Endothelial cell of umbilical vein (primary cell): ENCODE results near the gene SVEP1. TPM values are rescaled to one million over a fixed set of nuclear protein-coding genes. Genes with fewer than 3 reads are reported as not detected.

Source experiments
- BruUV-seq: library from RNA; stranded (reverse); fragments of 400-500 nt; replicated peaks from 2 replicates; lab custom pipeline; 2021; lab: Mats Ljungman, UMichigan
- CTCF ChIA-PET: fragments of 300-600, 350-600 bp; sonication (Branson Sonifier 250); formaldehyde crosslinking; loops from one replicate; lab custom pipeline; 2021; ENCODE audit warnings: antibody characterized with exemption, inconsistent platforms; lab: Charles Lee
- POLR2A ChIA-PET: fragments of 300-600, 350-600 bp; sonication (Branson Sonifier 250); formaldehyde crosslinking; loops from one replicate; lab custom pipeline; 2021; ENCODE audit warnings: antibody characterized with exemption, inconsistent platforms; lab: Charles Lee
- DNase-seq: peaks from one replicate; pipeline ENCODE4 v3.0.0-alpha.2; 2011; ENCODE audit warnings: low read depth, low spot score
- FAIRE-seq: peaks from 2 replicates; lab custom pipeline; 2011; peaks lifted over from hg19 to GRCh38; lab: Jason Lieb, UNC
- H2AFZ ChIP-seq: 2 replicates; pipeline ENCODE4 v1.6.0; 2012; ENCODE audit warnings: low read depth, low read length, control low read depth, inconsistent platforms
- H3K27ac ChIP-seq: 2 replicates; pipeline ENCODE4 v1.5.1; 2011; ENCODE audit warnings: low read depth, mild to moderate bottlenecking, control low read depth, low read length, moderate library complexity; ENCODE audit not compliant: insufficient read depth
- H3K27me3 ChIP-seq, 2 experiments: 2 replicates each; pipeline versions ENCODE4 v1.6.0 to v1.6.1; 2011; ENCODE audit warnings: low read length in 2 of 2, mixed read lengths in 1 of 2; ENCODE audit not compliant: control insufficient read depth in 2 of 2, insufficient read depth in 2 of 2
- H3K36me3 ChIP-seq, 2 experiments: 2 replicates in 1 of 2; 3 replicates in 1 of 2; pipeline ENCODE4 v1.5.1; 2011; ENCODE audit warnings: low read length in 2 of 2, mild to moderate bottlenecking in 1 of 2, moderate library complexity in 1 of 2; ENCODE audit not compliant: control insufficient read depth in 2 of 2, insufficient read depth in 2 of 2; ENCODE audit errors: extremely low read depth in 1 of 2
- H3K4me1 ChIP-seq: 3 replicates; pipeline ENCODE4 v1.5.1; 2011; ENCODE audit warnings: mild to moderate bottlenecking, low read length; ENCODE audit not compliant: control insufficient read depth, insufficient read depth; ENCODE audit errors: extremely low read depth
- H3K4me2 ChIP-seq: 2 replicates; pipeline ENCODE4 v1.6.1; 2011; ENCODE audit warnings: low read length, control low read depth, mixed read lengths; ENCODE audit not compliant: insufficient read depth
- H3K4me3 ChIP-seq, 3 experiments: fragments of 200-600 bp in 1 of 3; sonication (generic), shearing (Covaris generic) in 1 of 3; replicated peaks in 1 of 3; 2 replicates each; pipeline ENCODE4 v1.5.1; 2011 to 2016; ENCODE audit warnings: control low read depth in 3 of 3, low read length in 3 of 3, mild to moderate bottlenecking in 2 of 3, inconsistent platforms in 1 of 3, low read depth in 1 of 3, moderate library complexity in 1 of 3; ENCODE audit not compliant: insufficient read depth in 1 of 3
- H3K79me2 ChIP-seq: 2 replicates; pipeline ENCODE4 v1.6.0; 2012; ENCODE audit warnings: low read length, inconsistent platforms; ENCODE audit not compliant: control insufficient read depth, insufficient read depth
- H3K9ac ChIP-seq: replicated peaks from 2 replicates; pipeline ENCODE3; 2011; ENCODE audit warnings: low read length, control low read depth; ENCODE audit not compliant: insufficient read depth; ENCODE audit errors: extremely low read depth
- H3K9me1 ChIP-seq: replicated peaks from 3 replicates; pipeline ENCODE4 v1.6.0; 2011; ENCODE audit warnings: mild to moderate bottlenecking, low read length; ENCODE audit not compliant: control insufficient read depth, insufficient read depth; ENCODE audit errors: extremely low read depth
- H3K9me3 ChIP-seq: replicated peaks from 2 replicates; pipeline ENCODE4 v1.5.1; 2012; ENCODE audit warnings: low read length, inconsistent platforms; ENCODE audit not compliant: control insufficient read depth, insufficient read depth
- H4K20me1 ChIP-seq: replicated peaks from 2 replicates; pipeline ENCODE3; 2011; ENCODE audit warnings: mild to moderate bottlenecking, low read length; ENCODE audit not compliant: control insufficient read depth, insufficient read depth; ENCODE audit errors: extremely low read depth
- FOS ChIP-seq: IDR thresholded peaks from 2 replicates; pipeline ENCODE4 v1.6.1; 2011; ENCODE audit warnings: mild to moderate bottlenecking, low read length, moderate library complexity, borderline replicate concordance; ENCODE audit not compliant: insufficient read depth
- GATA2 ChIP-seq: IDR thresholded peaks from 2 replicates; pipeline ENCODE4 v1.7.0; 2011; ENCODE audit warnings: low read depth, mild to moderate bottlenecking, moderate library complexity, mixed read lengths, low read length; ENCODE audit not compliant: insufficient read length, insufficient read depth
- JUN ChIP-seq: IDR thresholded peaks from 2 replicates; pipeline ENCODE4 v1.6.1; 2011; ENCODE audit warnings: borderline replicate concordance, low read depth; ENCODE audit not compliant: insufficient read length, insufficient read depth
- MYC ChIP-seq: IDR thresholded peaks from one replicate; pipeline ENCODE4 v1.6.1; 2011; ENCODE audit warnings: mild to moderate bottlenecking, low read depth, low read length
- POLR2A ChIP-seq: IDR thresholded peaks from 2 replicates; pipeline ENCODE4 v1.6.1; 2012; ENCODE audit warnings: low read depth, mild to moderate bottlenecking, control low read depth, low read length
- POLR2AphosphoS5 ChIP-seq: IDR thresholded peaks from 2 replicates; pipeline ENCODE4 v1.6.1; 2012; ENCODE audit warnings: low read depth, mild to moderate bottlenecking, control low read depth, low read length, moderate library complexity; ENCODE audit not compliant: insufficient read depth
- dilution Hi-C: fragments of 300-500 bp; cut with MboI; formaldehyde crosslinking; loops from one replicate; pipeline ENCODE4 v1.15.0; 2019; ENCODE audit warnings: low sequenced_read_pairs; ENCODE audit not compliant: extremely low pct_ligation_motif_present
- intact Hi-C: fragments of 100-400 bp; cut with micrococcal nuclease; formaldehyde crosslinking; loops from one replicate; pipeline ENCODE4 v1.10.0; 2022
- polyA plus RNA-seq, 4 experiments: library from polyadenylated mRNA; depleted of rRNA in 3 of 4; stranded (reverse) in 3 of 4; unstranded in 1 of 4; fragments of >200 nt; gene quantifications; 2 replicates each; pipeline versions ENCODE4 v1.2.1 to v1.2.3, GENCODE V29; 2011 to 2012; ENCODE audit warnings: missing spikeins in 1 of 4
- total RNA-seq: library from RNA; stranded (reverse); gene quantifications from 2 replicates; pipeline ENCODE4 v1.2.3, GENCODE V29; 2021
- TF ChIP-seq, protein P1 (sequence below): IDR thresholded peaks from 2 replicates; pipeline ENCODE4 v1.6.1; 2011; ENCODE audit not compliant: insufficient read depth, insufficient read length
- TF ChIP-seq, protein P2 (sequence below), 2 donors: IDR thresholded peaks; 1 replicate in 1 of 2; 2 replicates in 1 of 2; pipeline ENCODE4 v1.5.1; 2011; ENCODE audit warnings: low read length in 2 of 2, mild to moderate bottlenecking in 2 of 2, moderate library complexity in 2 of 2, control low read depth in 1 of 2, inconsistent platforms in 1 of 2, low read depth in 1 of 2; ENCODE audit not compliant: insufficient read depth in 1 of 2; ENCODE audit errors: extremely low read depth in 1 of 2

Gene SVEP1
- total and polyA plus RNA-seq, 2 donors (not counting 3 experiments of a cell fraction or from before 2014, with no cell fraction given): 0.04 to 0.29 TPM

GRCh38 chr9:110383491-110383890, 196.1 kb downstream of the SVEP1 start:
- H3K9me1 ChIP-seq: no peaks in the 10 kb centered on the region
- no TSS peak for BruUV-seq
- no peak overlapping the region for H3K27ac ChIP-seq
- H4K20me1 ChIP-seq: no peaks in the 10 kb centered on the region
- intact Hi-C loops: no loop called here
- CTCF ChIA-PET: no interaction called here
- no peaks in the 10 kb centered on the region for H3K9me3 ChIP-seq
- no peak overlapping the region for H3K4me2 ChIP-seq
- H3K4me1 ChIP-seq: no peaks in the 10 kb centered on the region
- no peaks in the 10 kb centered on the region for H3K36me3 ChIP-seq
- dilution Hi-C loops: no loop called here
- DNase-seq (no peak), FAIRE-seq (no peak)
- H2AFZ ChIP-seq: no peak overlapping the region
- POLR2A ChIA-PET: no interaction called here
- no peak for TF ChIP-seq GATA2
- no peaks in the 10 kb centered on the region for H3K79me2 ChIP-seq
- no peak overlapping the region for H3K9ac ChIP-seq
- no peaks in the 10 kb centered on the region for H3K27me3 ChIP-seq
- H3K4me3 ChIP-seq: no peak overlapping the region

- TF ChIP-seq, protein P1, sequence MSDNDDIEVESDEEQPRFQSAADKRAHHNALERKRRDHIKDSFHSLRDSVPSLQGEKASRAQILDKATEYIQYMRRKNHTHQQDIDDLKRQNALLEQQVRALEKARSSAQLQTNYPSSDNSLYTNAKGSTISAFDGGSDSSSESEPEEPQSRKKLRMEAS: no peak
- TF ChIP-seq POLR2A (no peak), FOS (no peak), JUN (no peak), MYC (no peak), POLR2AphosphoS5 (no peak)
- TF ChIP-seq, protein P2, sequence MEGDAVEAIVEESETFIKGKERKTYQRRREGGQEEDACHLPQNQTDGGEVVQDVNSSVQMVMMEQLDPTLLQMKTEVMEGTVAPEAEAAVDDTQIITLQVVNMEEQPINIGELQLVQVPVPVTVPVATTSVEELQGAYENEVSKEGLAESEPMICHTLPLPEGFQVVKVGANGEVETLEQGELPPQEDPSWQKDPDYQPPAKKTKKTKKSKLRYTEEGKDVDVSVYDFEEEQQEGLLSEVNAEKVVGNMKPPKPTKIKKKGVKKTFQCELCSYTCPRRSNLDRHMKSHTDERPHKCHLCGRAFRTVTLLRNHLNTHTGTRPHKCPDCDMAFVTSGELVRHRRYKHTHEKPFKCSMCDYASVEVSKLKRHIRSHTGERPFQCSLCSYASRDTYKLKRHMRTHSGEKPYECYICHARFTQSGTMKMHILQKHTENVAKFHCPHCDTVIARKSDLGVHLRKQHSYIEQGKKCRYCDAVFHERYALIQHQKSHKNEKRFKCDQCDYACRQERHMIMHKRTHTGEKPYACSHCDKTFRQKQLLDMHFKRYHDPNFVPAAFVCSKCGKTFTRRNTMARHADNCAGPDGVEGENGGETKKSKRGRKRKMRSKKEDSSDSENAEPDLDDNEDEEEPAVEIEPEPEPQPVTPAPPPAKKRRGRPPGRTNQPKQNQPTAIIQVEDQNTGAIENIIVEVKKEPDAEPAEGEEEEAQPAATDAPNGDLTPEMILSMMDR (IDR thresholded peaks at IDR 0.05; ENCODE audit: extremely low read depth in 1 of 2, insufficient read depth in 1 of 2, low read depth in 1 of 2, low read length in 2 of 2): no peak
- Histone ChIP-seq H4K20me1 (no peaks in the 10 kb centered on the region), H3K27ac (no peak overlapping the region), H3K9ac (no peak overlapping the region), H3K9me1 (no peaks in the 10 kb centered on the region), H3K4me2 (no peak overlapping the region), H3K4me1 (no peaks in the 10 kb centered on the region), H3K4me3 (no peak overlapping the region), H2AFZ (no peak overlapping the region), H3K9me3 (no peaks in the 10 kb centered on the region), H3K27me3 (peaks cover 0 to 1% of the 10 kb centered on the region in 2 experiments), H3K79me2 (no peaks in the 10 kb centered on the region), H3K36me3 (no peaks in the 10 kb centered on the region)
- DNase-seq: no peak
- no peak for FAIRE-seq
- BruUV-seq: no TSS peak
- ChIA-PET POLR2A (no interaction called here), CTCF (no interaction called here)
- intact Hi-C loops: no loop called here
- dilution Hi-C loops: no loop called here
Observed at GRCh38 chr9:110382731-110383130, 196.8 kb downstream of the SVEP1 start.
